Measurements from ENCODE around the gene GLB1L3.
"Not testable (repeated sequence)": the region's sequence is repeated elsewhere in the genome, so short reads cannot be mapped to it uniquely, and the experiment has no call there.

GLB1L3 gene

GRCh38 chr11:134337051-134337450 is 60.9 kb downstream of the GLB1L3 start:
- in situ Hi-C loops (cut with MboI; ENCODE audit: low pct_unique_long_range_greater_than_20kb, low sequenced_read_pairs) = no loop called here
- DNase-seq = no peak

- no peak for DNase-seq
- in situ Hi-C loops (cut with MboI; ENCODE audit: low pct_unique_long_range_greater_than_20kb, low sequenced_read_pairs) = no loop called here
These were observed 61.9 kb downstream of the GLB1L3 start for GRCh38 chr11:134338068-134338467.

GRCh38 chr11:134338654-134339053 is 62.5 kb downstream of the GLB1L3 start:
- DNase-seq = no peak
- in situ Hi-C loops (cut with MboI; ENCODE audit: low pct_unique_long_range_greater_than_20kb, low sequenced_read_pairs) = no loop called here

- no peak for DNase-seq
- in situ Hi-C loops (cut with MboI; ENCODE audit: low pct_unique_long_range_greater_than_20kb, low sequenced_read_pairs) = no loop called here
These were observed 63.6 kb downstream of the GLB1L3 start for GRCh38 chr11:134339756-134340155.

- DNase-seq = no peak
These were observed 64.3 kb downstream of the GLB1L3 start for GRCh38 chr11:134340354-134340964.

GRCh38 chr11:134341805-134342571 is 65.8 kb downstream of the GLB1L3 start:
- no peak for DNase-seq
- in situ Hi-C loops (cut with MboI; ENCODE audit: low pct_unique_long_range_greater_than_20kb, low sequenced_read_pairs) = no loop called here

More at GRCh38 chr11:134340354-134340964, 64.3 kb downstream of the GLB1L3 start:
- in situ Hi-C loops (cut with MboI; ENCODE audit: low pct_unique_long_range_greater_than_20kb, low sequenced_read_pairs) = no loop called here

- DNase-seq = no peak
- in situ Hi-C loops (cut with MboI; ENCODE audit: low pct_unique_long_range_greater_than_20kb, low sequenced_read_pairs) = no loop called here
These were observed 66.6 kb downstream of the GLB1L3 start for GRCh38 chr11:134342572-134343340.

GRCh38 chr11:134343646-134344045 is 67.5 kb downstream of the GLB1L3 start:
- in situ Hi-C loops (cut with MboI; ENCODE audit: low pct_unique_long_range_greater_than_20kb, low sequenced_read_pairs) = no loop called here
- no peak for DNase-seq

GRCh38 chr11:134344497-134345236 is 68.5 kb downstream of the GLB1L3 start:
- in situ Hi-C loops (cut with MboI; ENCODE audit: low pct_unique_long_range_greater_than_20kb, low sequenced_read_pairs); DNase-seq: not testable (repeated sequence)

GRCh38 chr11:134345237-134345550 is 69.0 kb downstream of the GLB1L3 start:
- in situ Hi-C loops (cut with MboI; ENCODE audit: low pct_unique_long_range_greater_than_20kb, low sequenced_read_pairs) = no loop called here
- DNase-seq = no peak

- no peak for DNase-seq
These were observed 70.2 kb downstream of the GLB1L3 start for GRCh38 chr11:134346101-134346975.

GRCh38 chr11:134346976-134347350 is 70.8 kb downstream of the GLB1L3 start:
- in situ Hi-C loops (cut with MboI; ENCODE audit: low pct_unique_long_range_greater_than_20kb, low sequenced_read_pairs) = no loop called here
- DNase-seq = no peak

More at GRCh38 chr11:134346101-134346975, 70.2 kb downstream of the GLB1L3 start:
- in situ Hi-C loops (cut with MboI; ENCODE audit: low pct_unique_long_range_greater_than_20kb, low sequenced_read_pairs) = no loop called here

GRCh38 chr11:134347441-134347840 is 71.3 kb downstream of the GLB1L3 start:
- no peak for DNase-seq
- in situ Hi-C loops (cut with MboI; ENCODE audit: low pct_unique_long_range_greater_than_20kb, low sequenced_read_pairs) = no loop called here

GRCh38 chr11:134349109-134349801 is 73.1 kb downstream of the GLB1L3 start:
- DNase-seq = no peak
- in situ Hi-C loops (cut with MboI; ENCODE audit: low pct_unique_long_range_greater_than_20kb, low sequenced_read_pairs) = no loop called here

- in situ Hi-C loops (cut with MboI; ENCODE audit: low pct_unique_long_range_greater_than_20kb, low sequenced_read_pairs) = no loop called here
- no peak for DNase-seq
These were observed 73.7 kb downstream of the GLB1L3 start for GRCh38 chr11:134349802-134350355.

- DNase-seq = no peak
- in situ Hi-C loops (cut with MboI; ENCODE audit: low pct_unique_long_range_greater_than_20kb, low sequenced_read_pairs) = no loop called here
These were observed 74.2 kb downstream of the GLB1L3 start for GRCh38 chr11:134350381-134350780.

GRCh38 chr11:134352111-134352510 is 75.9 kb downstream of the GLB1L3 start:
- in situ Hi-C loops (cut with MboI; ENCODE audit: low pct_unique_long_range_greater_than_20kb, low sequenced_read_pairs) = no loop called here
- no peak for DNase-seq

- no peak for DNase-seq
These were observed 79.0 kb downstream of the GLB1L3 start for GRCh38 chr11:134355136-134355535.

More at GRCh38 chr11:134355136-134355535, 79.0 kb downstream of the GLB1L3 start:
- in situ Hi-C loops (cut with MboI; ENCODE audit: low pct_unique_long_range_greater_than_20kb, low sequenced_read_pairs) = no loop called here
